ENCODE measurements around the gene ZBTB4. TPM values are rescaled to one million over a fixed set of nuclear protein-coding genes. Genes with fewer than 3 reads are reported as not detected.

Gene ZBTB4
- total and polyA plus RNA-seq, 2 experiments from 2014 or later, result 3.6 to 11.2 TPM

DNA sequence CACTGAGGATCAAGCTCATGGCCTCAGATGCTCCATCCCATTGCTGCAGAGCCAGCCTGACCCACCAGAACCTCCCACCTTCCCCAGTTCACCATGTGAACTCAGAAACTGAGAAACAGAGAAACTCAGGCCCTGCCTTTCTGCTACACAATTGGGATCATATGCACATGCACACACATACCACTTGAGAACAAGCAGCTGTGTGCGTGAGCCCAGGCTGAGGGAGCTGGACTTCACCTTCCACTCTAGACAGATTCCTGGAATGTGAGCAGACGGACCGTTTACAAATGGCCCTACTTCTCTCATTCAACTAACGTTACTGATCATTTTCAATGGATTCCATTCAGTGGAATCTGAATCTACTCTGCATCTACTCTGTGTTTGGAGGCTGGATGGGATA is 55.8 kb downstream of the ZBTB4 start:
- Histone ChIP-seq H2AFZ (no peak overlapping the region), H4K20me1 (replicated peaks; ENCODE audit: insufficient read depth) (no peaks in the 10 kb centered on the region; the same call in 1 of the 2 replicates), H3F3A (replicated peaks; ENCODE audit: low read depth) (no peaks in the 10 kb centered on the region), H3K27me3 (ENCODE audit: insufficient read depth) (no peaks in the 10 kb centered on the region), H3K79me2 (replicated peaks; ENCODE audit: insufficient read depth) (no peaks in the 10 kb centered on the region), H3K9me2 (ENCODE audit: insufficient read depth) (no peaks in the 10 kb centered on the region), H3K4me3 (no peak overlapping the region), H3K4me1 (ENCODE audit: insufficient read depth) (no peaks in the 10 kb centered on the region), H3K36me3 (ENCODE audit: insufficient read depth) (no peaks in the 10 kb centered on the region), H3K27ac (ENCODE audit: low read depth) (no peak overlapping the region), H3K4me2 (no peak overlapping the region)
- no peak for DNase-seq (ENCODE audit: low spot score)
- no peak for ATAC-seq
- no peak for TF ChIP-seq EZH2phosphoT487 (IDR thresholded peaks at IDR 0.05; ENCODE audit: unreplicated experiment)
- TF ChIP-seq JUNB (IDR thresholded peaks at IDR 0.05; ENCODE audit: unreplicated experiment), result no peak
- no peak for TF ChIP-seq ZNF331 (CRISPR knock-in tag; IDR thresholded peaks at IDR 0.05; ENCODE audit: low read depth)
- TF ChIP-seq, protein P1, sequence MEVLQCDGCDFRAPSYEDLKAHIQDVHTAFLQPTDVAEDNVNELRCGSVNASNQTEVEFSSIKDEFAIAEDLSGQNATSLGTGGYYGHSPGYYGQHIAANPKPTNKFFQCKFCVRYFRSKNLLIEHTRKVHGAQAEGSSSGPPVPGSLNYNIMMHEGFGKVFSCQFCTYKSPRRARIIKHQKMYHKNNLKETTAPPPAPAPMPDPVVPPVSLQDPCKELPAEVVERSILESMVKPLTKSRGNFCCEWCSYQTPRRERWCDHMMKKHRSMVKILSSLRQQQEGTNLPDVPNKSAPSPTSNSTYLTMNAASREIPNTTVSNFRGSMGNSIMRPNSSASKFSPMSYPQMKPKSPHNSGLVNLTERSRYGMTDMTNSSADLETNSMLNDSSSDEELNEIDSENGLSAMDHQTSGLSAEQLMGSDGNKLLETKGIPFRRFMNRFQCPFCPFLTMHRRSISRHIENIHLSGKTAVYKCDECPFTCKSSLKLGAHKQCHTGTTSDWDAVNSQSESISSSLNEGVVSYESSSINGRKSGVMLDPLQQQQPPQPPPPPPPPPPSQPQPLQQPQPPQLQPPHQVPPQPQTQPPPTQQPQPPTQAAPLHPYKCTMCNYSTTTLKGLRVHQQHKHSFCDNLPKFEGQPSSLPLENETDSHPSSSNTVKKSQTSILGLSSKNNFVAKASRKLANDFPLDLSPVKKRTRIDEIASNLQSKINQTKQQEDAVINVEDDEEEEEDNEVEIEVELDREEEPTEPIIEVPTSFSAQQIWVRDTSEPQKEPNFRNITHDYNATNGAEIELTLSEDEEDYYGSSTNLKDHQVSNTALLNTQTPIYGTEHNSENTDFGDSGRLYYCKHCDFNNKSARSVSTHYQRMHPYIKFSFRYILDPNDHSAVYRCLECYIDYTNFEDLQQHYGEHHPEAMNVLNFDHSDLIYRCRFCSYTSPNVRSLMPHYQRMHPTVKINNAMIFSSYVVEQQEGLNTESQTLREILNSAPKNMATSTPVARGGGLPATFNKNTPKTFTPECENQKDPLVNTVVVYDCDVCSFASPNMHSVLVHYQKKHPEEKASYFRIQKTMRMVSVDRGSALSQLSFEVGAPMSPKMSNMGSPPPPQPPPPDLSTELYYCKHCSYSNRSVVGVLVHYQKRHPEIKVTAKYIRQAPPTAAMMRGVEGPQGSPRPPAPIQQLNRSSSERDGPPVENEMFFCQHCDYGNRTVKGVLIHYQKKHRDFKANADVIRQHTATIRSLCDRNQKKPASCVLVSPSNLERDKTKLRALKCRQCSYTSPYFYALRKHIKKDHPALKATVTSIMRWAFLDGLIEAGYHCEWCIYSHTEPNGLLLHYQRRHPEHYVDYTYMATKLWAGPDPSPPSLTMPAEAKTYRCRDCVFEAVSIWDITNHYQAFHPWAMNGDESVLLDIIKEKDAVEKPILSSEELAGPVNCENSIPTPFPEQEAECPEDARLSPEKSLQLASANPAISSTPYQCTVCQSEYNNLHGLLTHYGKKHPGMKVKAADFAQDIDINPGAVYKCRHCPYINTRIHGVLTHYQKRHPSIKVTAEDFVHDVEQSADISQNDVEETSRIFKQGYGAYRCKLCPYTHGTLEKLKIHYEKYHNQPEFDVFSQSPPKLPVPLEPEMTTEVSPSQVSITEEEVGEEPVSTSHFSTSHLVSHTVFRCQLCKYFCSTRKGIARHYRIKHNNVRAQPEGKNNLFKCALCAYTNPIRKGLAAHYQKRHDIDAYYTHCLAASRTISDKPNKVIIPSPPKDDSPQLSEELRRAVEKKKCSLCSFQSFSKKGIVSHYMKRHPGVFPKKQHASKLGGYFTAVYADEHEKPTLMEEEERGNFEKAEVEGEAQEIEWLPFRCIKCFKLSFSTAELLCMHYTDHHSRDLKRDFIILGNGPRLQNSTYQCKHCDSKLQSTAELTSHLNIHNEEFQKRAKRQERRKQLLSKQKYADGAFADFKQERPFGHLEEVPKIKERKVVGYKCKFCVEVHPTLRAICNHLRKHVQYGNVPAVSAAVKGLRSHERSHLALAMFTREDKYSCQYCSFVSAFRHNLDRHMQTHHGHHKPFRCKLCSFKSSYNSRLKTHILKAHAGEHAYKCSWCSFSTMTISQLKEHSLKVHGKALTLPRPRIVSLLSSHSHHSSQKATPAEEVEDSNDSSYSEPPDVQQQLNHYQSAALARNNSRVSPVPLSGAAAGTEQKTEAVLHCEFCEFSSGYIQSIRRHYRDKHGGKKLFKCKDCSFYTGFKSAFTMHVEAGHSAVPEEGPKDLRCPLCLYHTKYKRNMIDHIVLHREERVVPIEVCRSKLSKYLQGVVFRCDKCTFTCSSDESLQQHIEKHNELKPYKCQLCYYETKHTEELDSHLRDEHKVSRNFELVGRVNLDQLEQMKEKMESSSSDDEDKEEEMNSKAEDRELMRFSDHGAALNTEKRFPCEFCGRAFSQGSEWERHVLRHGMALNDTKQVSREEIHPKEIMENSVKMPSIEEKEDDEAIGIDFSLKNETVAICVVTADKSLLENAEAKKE (CRISPR knock-in tag; IDR thresholded peaks at IDR 0.05), result no peak
- no peak for TF ChIP-seq STAT1 (IDR thresholded peaks at IDR 0.05; ENCODE audit: unreplicated experiment)
- TF ChIP-seq POLR2AphosphoS5 (IDR thresholded peaks at IDR 0.05; ENCODE audit: low read depth), result no peak
- no peak for TF ChIP-seq CREB1 (CRISPR knock-in tag; IDR thresholded peaks at IDR 0.05; ENCODE audit: low read depth)
- no peak for TF ChIP-seq ZNF114 (CRISPR knock-in tag; IDR thresholded peaks at IDR 0.05)
- no peaks in the 10 kb centered on the region for H3K36me3 Mint-ChIP-seq (ENCODE audit: low read depth)
- peaks cover 21% of the 10 kb centered on the region for H3K27me3 Mint-ChIP-seq (ENCODE audit: insufficient read depth, low read depth, poor library complexity)
- H3K9me3 Mint-ChIP-seq, result no peaks in the 10 kb centered on the region
- no peak overlapping the region; the same call in 2 of the 3 replicates for H3K4me3 Mint-ChIP-seq
- no peak overlapping the region for H3K27ac Mint-ChIP-seq
- H3K4me1 Mint-ChIP-seq, result peaks cover 20% of the 10 kb centered on the region
